ENCODE data around the gene SLC12A2.

DNA sequence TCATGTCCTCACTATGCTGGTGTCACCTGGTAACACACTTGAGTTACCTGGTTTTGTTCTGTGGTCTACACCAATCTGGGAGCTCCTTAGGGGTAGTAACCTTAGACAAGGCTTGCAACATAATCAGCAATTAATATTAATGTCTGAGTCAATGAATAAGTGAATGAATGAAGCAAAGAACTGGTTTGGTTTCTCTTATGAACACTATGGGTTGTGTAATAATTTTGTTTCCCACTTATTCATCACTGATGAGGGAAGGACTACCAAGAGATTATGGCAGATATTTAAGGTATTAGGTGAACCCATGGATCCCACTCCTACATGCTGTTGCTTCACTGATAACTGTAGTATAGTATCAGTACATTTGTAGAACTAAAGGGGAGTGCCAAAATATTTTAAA lies 116.0 kb downstream of the SLC12A2 start:
- TF ChIP-seq CTCF (IDR thresholded peaks at IDR 0.05) (no peak), POLR2A (IDR thresholded peaks at IDR 0.05) (no peak), POLR2AphosphoS5 (IDR thresholded peaks at IDR 0.05) (no peak)
